ENCODE results near the gene ZFP69.

Gene ZFP69

GRCh38 chr1:40507973-40508372 is 30.9 kb downstream of the ZFP69 start:
- in situ Hi-C loops (cut with HindIII; ENCODE audit: low sequenced_read_pairs), result no loop called here

GRCh38 chr1:40508375-40509341 is 31.6 kb downstream of the ZFP69 start, which contains the start of gene EXO5:
EXO5 (plus strand) TSS chr1:40508767; CDS start chr1:40514545, 5,778 bp downstream.
- in situ Hi-C loops (cut with HindIII; ENCODE audit: low sequenced_read_pairs), result no loop called here

GRCh38 chr1:40519517-40519916 is 42.4 kb downstream of the ZFP69 start:
- in situ Hi-C loops (cut with HindIII; ENCODE audit: low sequenced_read_pairs), result no loop called here

- in situ Hi-C loops (cut with HindIII; ENCODE audit: low sequenced_read_pairs), result no loop called here
Measured at GRCh38 chr1:40530735-40531380, 53.8 kb downstream of the ZFP69 start.

- in situ Hi-C loops (cut with HindIII; ENCODE audit: low sequenced_read_pairs), result no loop called here
Measured at GRCh38 chr1:40531381-40532061, 54.4 kb downstream of the ZFP69 start, which contains the start of gene ZNF684. ZNF684 (plus strand) TSS chr1:40531637; CDS start chr1:40533167, 1,530 bp downstream.

GRCh38 chr1:40532062-40532389 is 54.9 kb downstream of the ZFP69 start:
- in situ Hi-C loops (cut with HindIII; ENCODE audit: low sequenced_read_pairs), result no loop called here

GRCh38 chr1:40532844-40533424 is 55.8 kb downstream of the ZFP69 start:
- in situ Hi-C loops (cut with HindIII; ENCODE audit: low sequenced_read_pairs), result no loop called here

- in situ Hi-C loops (cut with HindIII; ENCODE audit: low sequenced_read_pairs), result no loop called here
Measured at GRCh38 chr1:40534589-40534988, 57.5 kb downstream of the ZFP69 start.

- in situ Hi-C loops (cut with HindIII; ENCODE audit: low sequenced_read_pairs), result no loop called here
Measured at GRCh38 chr1:40535732-40536131, 58.6 kb downstream of the ZFP69 start.

- in situ Hi-C loops (cut with HindIII; ENCODE audit: low sequenced_read_pairs), result no loop called here
Measured at GRCh38 chr1:40539338-40539737, 62.2 kb downstream of the ZFP69 start.
